Prostate gland (tissue), 2 donors: ENCODE measurements around the gene DMBX1. TPM values are rescaled to one million over a fixed set of nuclear protein-coding genes. Genes with fewer than 3 reads are reported as not detected.

ENCODE experiments used
- DNase-seq: peaks from one replicate; pipeline ENCODE4 v3.0.0-alpha.2; 2019; ENCODE audit warnings: low spot score
- H3K27ac ChIP-seq, 2 donors: fragments of 200-600 bp; sonication (generic); 2 replicates each; pipeline ENCODE4 v1.5.1; 2017 to 2019
- H3K27me3 ChIP-seq: fragments of 200-600 bp; sonication (generic); replicated peaks from 2 replicates; pipeline ENCODE4 v1.5.1; 2019; ENCODE audit not compliant: insufficient read depth
- H3K36me3 ChIP-seq, 2 donors: fragments of 200-600 bp; sonication (generic); 1 replicate in 1 of 2; 2 replicates in 1 of 2; pipeline versions ENCODE4 v1.5.1 to v1.8.1; 2017 to 2019
- H3K4me1 ChIP-seq: fragments of 200-600 bp; sonication (generic); replicated peaks from 2 replicates; pipeline ENCODE4 v1.5.1; 2019
- H3K4me3 ChIP-seq, 2 donors: fragments of 200-600 bp; sonication (generic); 2 replicates each; pipeline ENCODE4 v1.5.1; 2017 to 2019
- H3K9me3 ChIP-seq: fragments of 200-600 bp; sonication (generic); 2 replicates; pipeline ENCODE4 v1.5.1; 2017
- POLR2A ChIP-seq: fragments of 450-650 bp; IDR thresholded peaks from one replicate; pipeline ENCODE4 v1.6.1; 2016; ENCODE audit warnings: antibody characterized with exemption, mild to moderate bottlenecking
- POLR2AphosphoS5 ChIP-seq: sonication (generic); formaldehyde crosslinking; IDR thresholded peaks from one replicate; pipeline ENCODE4 v1.6.1; 2017; ENCODE audit warnings: antibody characterized with exemption
- WGBS: methylation state at CpG from one replicate; pipeline ENCODE4 v1.1.5; 2018; 5-methylcytosine and 5-hydroxymethylcytosine counted together
- intact Hi-C: fragments of 100-400 bp; cut with DNase I; formaldehyde crosslinking; loops from one replicate; pipeline ENCODE4 v1.14.2; 2022
- total RNA-seq, 2 donors: library from RNA; depleted of rRNA; stranded (reverse); fragments of >200 nt; gene quantifications; one replicate each; pipeline ENCODE4 v1.1.0, GENCODE V29; 2016
- TF ChIP-seq, protein P1 (sequence below), 4 experiments: fragments of 200-600 bp in 2 of 4; fragments of 450-650 bp in 2 of 4; sonication (generic) in 2 of 4; IDR thresholded peaks; 1 replicate in 3 of 4; 2 replicates in 1 of 4; pipeline ENCODE4 v1.5.1; 2016 to 2019; ENCODE audit warnings: antibody characterized with exemption in 4 of 4, mild to moderate bottlenecking in 2 of 4, moderate library complexity in 2 of 4

The DMBX1 gene
- total RNA-seq, 2 donors from 2014 or later: not detected

DNA sequence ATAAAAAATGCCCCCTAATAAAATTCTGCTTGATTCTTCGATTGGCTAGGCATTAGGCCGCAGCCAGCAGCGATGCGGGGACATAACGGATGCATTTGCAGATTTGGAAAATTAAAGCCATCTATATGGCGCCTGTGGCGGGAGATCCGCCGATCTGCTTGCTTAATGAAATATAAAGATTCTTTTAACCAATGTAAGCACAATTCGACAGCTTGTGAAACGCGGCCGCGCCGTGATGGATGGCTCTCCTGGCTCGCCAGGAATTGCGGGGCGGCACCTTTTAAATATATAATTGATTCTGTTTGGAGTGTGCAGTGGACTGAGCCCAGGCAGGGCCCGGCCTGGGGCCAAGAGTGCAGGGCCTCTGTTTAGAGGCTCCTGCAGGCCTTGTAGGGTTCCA lies 8.0 kb downstream of the DMBX1 start:
- no peak for DNase-seq
- Histone ChIP-seq H3K4me3 (no peak overlapping the region), H3K9me3 (no peaks in the 10 kb centered on the region), H3K4me1 (no peaks in the 10 kb centered on the region), H3K36me3 (no peaks in the 10 kb centered on the region), H3K27ac (no peak overlapping the region), H3K27me3 (no peaks in the 10 kb centered on the region)
- intact Hi-C loops: no loop called here
- TF ChIP-seq POLR2AphosphoS5: no peak
- TF ChIP-seq, protein P1, sequence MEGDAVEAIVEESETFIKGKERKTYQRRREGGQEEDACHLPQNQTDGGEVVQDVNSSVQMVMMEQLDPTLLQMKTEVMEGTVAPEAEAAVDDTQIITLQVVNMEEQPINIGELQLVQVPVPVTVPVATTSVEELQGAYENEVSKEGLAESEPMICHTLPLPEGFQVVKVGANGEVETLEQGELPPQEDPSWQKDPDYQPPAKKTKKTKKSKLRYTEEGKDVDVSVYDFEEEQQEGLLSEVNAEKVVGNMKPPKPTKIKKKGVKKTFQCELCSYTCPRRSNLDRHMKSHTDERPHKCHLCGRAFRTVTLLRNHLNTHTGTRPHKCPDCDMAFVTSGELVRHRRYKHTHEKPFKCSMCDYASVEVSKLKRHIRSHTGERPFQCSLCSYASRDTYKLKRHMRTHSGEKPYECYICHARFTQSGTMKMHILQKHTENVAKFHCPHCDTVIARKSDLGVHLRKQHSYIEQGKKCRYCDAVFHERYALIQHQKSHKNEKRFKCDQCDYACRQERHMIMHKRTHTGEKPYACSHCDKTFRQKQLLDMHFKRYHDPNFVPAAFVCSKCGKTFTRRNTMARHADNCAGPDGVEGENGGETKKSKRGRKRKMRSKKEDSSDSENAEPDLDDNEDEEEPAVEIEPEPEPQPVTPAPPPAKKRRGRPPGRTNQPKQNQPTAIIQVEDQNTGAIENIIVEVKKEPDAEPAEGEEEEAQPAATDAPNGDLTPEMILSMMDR (IDR thresholded peaks at IDR 0.05): no peak
- no peak for TF ChIP-seq POLR2A
- WGBS: 94% methylated on average over 19 of the region's 19 CpGs

DNA sequence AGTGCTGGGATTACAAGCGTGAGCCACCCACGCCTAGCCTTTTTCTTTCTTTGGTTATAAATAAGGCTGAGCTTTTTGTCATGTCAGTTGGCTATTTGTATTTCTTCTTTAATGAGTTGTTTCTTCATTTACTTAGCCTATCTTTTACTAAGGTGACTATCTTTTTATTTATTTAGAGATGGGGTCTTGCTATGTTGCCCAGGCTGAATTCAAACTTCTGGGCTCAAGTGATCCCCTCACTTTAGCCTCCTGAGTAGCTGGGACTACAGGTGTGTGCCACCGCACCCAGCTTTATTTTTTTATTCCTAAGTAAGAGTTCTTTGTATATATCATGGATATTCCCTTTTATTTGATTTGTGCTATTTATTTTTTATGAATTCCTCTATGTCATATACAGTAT lies 11.9 kb downstream of the DMBX1 start:
- Histone ChIP-seq H3K4me3 (no peak overlapping the region), H3K27me3 (no peaks in the 10 kb centered on the region), H3K27ac (no peak overlapping the region), H3K9me3 (no peaks in the 10 kb centered on the region), H3K4me1 (no peaks in the 10 kb centered on the region), H3K36me3 (no peaks in the 10 kb centered on the region)
- intact Hi-C loops: no loop called here
- TF ChIP-seq POLR2A (no peak), POLR2AphosphoS5 (no peak)
- TF ChIP-seq, protein P1 (IDR thresholded peaks at IDR 0.05): no peak
- WGBS: 79% methylated on average over 3 of the region's 3 CpGs
- DNase-seq: no peak

DNA sequence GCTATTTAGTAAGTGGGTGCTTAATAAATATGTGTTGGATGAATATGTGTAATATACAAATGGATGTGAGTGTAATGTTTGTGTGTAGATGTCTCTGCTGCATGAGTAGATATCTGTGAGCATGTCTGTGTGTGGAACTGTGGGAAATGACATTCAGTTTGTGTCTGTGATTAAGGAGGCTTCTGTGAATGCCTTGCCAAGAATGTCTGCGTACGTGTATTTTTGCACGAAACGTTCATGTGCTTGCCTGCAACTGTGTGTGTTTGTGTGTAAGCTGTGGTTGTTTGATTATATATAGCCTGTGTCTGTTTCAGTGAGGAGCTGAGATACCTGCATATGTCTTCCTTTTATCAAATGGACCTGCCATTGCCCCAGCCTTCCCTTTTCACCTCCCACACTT lies 13.8 kb downstream of the DMBX1 start:
- intact Hi-C loops: no loop called here
- DNase-seq: no peak
- WGBS: 64% methylated on average over 4 of the region's 4 CpGs
- no peaks in the 10 kb centered on the region for H3K4me1 ChIP-seq
- H3K27ac ChIP-seq: no peak overlapping the region
- TF ChIP-seq POLR2AphosphoS5: no peak
- TF ChIP-seq POLR2A: no peak
- TF ChIP-seq, protein P1 (IDR thresholded peaks at IDR 0.05): no peak
- no peaks in the 10 kb centered on the region for H3K36me3 ChIP-seq
- H3K27me3 ChIP-seq: no peaks in the 10 kb centered on the region
- H3K4me3 ChIP-seq: no peak overlapping the region
- H3K9me3 ChIP-seq: no peaks in the 10 kb centered on the region

DNA sequence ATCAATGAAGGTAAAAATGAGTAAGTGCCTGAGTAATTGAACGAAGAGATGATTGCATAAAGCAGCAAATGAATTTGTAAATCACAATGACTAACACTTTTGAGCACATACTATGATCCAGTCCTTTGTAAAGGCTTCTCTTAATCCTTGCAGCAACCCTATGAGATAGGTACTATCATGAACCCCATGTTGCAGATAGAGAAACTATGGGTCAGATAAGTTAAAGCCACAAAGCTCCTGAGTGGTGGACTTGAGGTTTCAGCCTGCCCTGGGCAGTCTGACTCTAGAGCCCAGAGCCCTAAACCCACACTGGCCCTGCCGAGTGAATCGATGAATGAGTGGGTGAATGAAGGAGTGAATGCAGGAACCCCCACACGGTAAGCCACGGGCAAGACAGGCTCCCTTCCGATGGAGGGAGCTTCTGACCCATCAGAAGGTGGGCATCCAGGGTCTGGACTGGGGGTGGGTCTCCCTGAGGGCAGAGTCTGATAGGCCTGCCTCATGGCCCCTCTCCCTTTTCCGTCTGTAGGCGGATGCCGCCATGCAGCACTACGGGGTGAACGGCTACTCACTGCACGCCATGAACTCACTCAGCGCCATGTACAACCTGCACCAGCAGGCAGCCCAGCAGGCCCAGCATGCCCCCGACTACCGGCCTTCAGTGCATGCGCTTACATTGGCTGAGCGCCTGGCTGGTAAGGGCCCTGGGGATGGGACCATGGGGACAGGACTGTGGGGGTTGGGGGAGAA lies 17.0 kb downstream of the DMBX1 start:
- intact Hi-C loops: no loop called here
- Histone ChIP-seq H3K9me3 (no peaks in the 10 kb centered on the region), H3K4me3 (no peak overlapping the region), H3K4me1 (no peaks in the 10 kb centered on the region), H3K36me3 (no peaks in the 10 kb centered on the region), H3K27me3 (no peaks in the 10 kb centered on the region), H3K27ac (no peak overlapping the region)
- TF ChIP-seq POLR2AphosphoS5 (no peak), POLR2A (no peak)
- TF ChIP-seq, protein P1 (IDR thresholded peaks at IDR 0.05): no peak
- no peak for DNase-seq
- WGBS: 84% methylated on average over 17 of the region's 17 CpGs

DNA sequence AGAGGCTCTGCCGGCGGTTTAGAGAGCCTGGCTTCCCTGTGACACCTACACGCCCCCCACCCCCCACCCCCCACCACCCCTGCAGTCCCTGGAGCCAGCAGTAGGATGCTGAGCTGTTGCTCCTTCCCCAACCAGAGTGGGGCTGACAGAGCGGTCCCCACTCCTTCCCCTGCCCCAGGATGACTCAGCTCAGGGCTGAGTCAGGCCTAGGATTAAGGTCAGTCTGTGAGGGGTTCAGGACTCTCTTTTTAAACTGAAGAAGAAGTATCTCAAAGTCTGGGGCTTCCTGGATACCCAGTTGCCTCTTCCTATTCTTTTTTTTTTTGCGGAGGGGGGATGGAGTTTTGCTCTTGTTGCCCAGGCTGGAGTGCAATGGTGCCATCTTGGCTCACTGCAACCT lies 19.1 kb downstream of the DMBX1 start:
- H3K9me3 ChIP-seq: no peaks in the 10 kb centered on the region
- H3K27me3 ChIP-seq: no peaks in the 10 kb centered on the region
- no peak overlapping the region for H3K27ac ChIP-seq
- no peaks in the 10 kb centered on the region for H3K4me1 ChIP-seq
- 82% methylated on average over 5 of the region's 5 CpGs for WGBS
- no peak overlapping the region for H3K4me3 ChIP-seq
- intact Hi-C loops: no loop called here
- H3K36me3 ChIP-seq: no peaks in the 10 kb centered on the region
- no peak for TF ChIP-seq POLR2AphosphoS5
- TF ChIP-seq, protein P1 (IDR thresholded peaks at IDR 0.05): no peak
- no peak for TF ChIP-seq POLR2A
- DNase-seq: no peak
